K562 (cell line): ENCODE results near the gene STC2. TPM values are rescaled to one million over a fixed set of nuclear protein-coding genes. Genes with fewer than 3 reads are reported as not detected.

Experiments used
- ATF2 ChIP-seq: sonication (generic); formaldehyde crosslinking; IDR thresholded peaks from 2 replicates; pipeline ENCODE4 v1.8.1; 2022; ENCODE audit warnings: missing genetic modification reagents
- CCNT2 ChIP-seq: IDR thresholded peaks from 2 replicates; pipeline ENCODE4 v1.6.1; 2011; ENCODE audit warnings: borderline replicate concordance, low read depth, mild to moderate bottlenecking, moderate library complexity, mixed read lengths, low read length; ENCODE audit not compliant: insufficient read length; ENCODE audit errors: extremely low read depth
- DNMT1 ChIP-seq: fragments of 450-650 bp; IDR thresholded peaks from 2 replicates; pipeline ENCODE4 v1.6.1; 2016; ENCODE audit warnings: antibody characterized with exemption, mild to moderate bottlenecking
- FOXJ3 ChIP-seq: sonication (generic); formaldehyde crosslinking; IDR thresholded peaks from 2 replicates; pipeline ENCODE4 v1.4.0; 2020; ENCODE audit warnings: mild to moderate bottlenecking, missing genetic modification reagents
- MAFK ChIP-seq: IDR thresholded peaks from 2 replicates; pipeline ENCODE4 v1.6.1; 2011; ENCODE audit warnings: low read length, improper control_type of control experiment
- MYBL2 ChIP-seq, 2 experiments: fragments of 450-650 bp in 1 of 2; sonication (generic) in 1 of 2; formaldehyde crosslinking in 1 of 2; IDR thresholded peaks; 2 replicates each; pipeline versions ENCODE4 v1.6.1 to v1.8.1; 2017 to 2022; ENCODE audit warnings: borderline replicate concordance in 1 of 2, inconsistent platforms in 1 of 2, low read depth in 1 of 2, mild to moderate bottlenecking in 1 of 2, missing genetic modification reagents in 1 of 2, moderate library complexity in 1 of 2
- NCOA2 ChIP-seq, 2 experiments: fragments of 450-650 bp; IDR thresholded peaks; 2 replicates each; pipeline ENCODE4 v1.6.1; 2018; ENCODE audit warnings: mild to moderate bottlenecking in 2 of 2, moderate library complexity in 1 of 2; ENCODE audit not compliant: partially characterized antibody in 2 of 2
- PHF8 ChIP-seq: fragments of 200-600 bp; sonication (generic); IDR thresholded peaks from 2 replicates; pipeline ENCODE4 v1.6.1; 2012; ENCODE audit warnings: mixed run types, mild to moderate bottlenecking, inconsistent platforms, low read length, moderate library complexity, borderline replicate concordance
- POLR2AphosphoS2 ChIP-seq: IDR thresholded peaks from 2 replicates; pipeline ENCODE4 v1.6.1; 2012; ENCODE audit warnings: low read length, improper control_type of control experiment
- TEAD4 ChIP-seq, 2 experiments: sonication (generic) in 1 of 2; formaldehyde crosslinking in 1 of 2; IDR thresholded peaks; 2 replicates each; pipeline versions ENCODE4 v1.6.1 to v1.8.0; 2012 to 2022; ENCODE audit warnings: borderline replicate concordance in 1 of 2, inconsistent platforms in 1 of 2, low read length in 1 of 2, mild to moderate bottlenecking in 1 of 2, missing genetic modification reagents in 1 of 2
- TRIM25 ChIP-seq: fragments of 450-650 bp; IDR thresholded peaks from 2 replicates; pipeline ENCODE4 v1.7.0; 2016; ENCODE audit warnings: borderline replicate concordance
- ZNF133 ChIP-seq: fragments of 250-450 bp; sonication (Bioruptor Pico); IDR thresholded peaks from 2 replicates; pipeline ENCODE4 v1.4.0; 2020; ENCODE audit warnings: mild to moderate bottlenecking
- polyA plus RNA-seq, 8 experiments: library from polyadenylated mRNA; depleted of rRNA in 4 of 8; stranded (reverse) in 5 of 8; unstranded in 3 of 8; fragments of >200 nt; fragmentation: Nextera tagmentation in 2 of 8; fragmentation: Illumina TruSeq in 1 of 8; extraction: Ambion mirVana in 2 of 8; extraction: Trizol in 1 of 8; gene quantifications; 2 replicates each; pipeline versions ENCODE4 v1.2.1 to v1.2.3, GENCODE V29; 2011 to 2014; ENCODE audit warnings: inconsistent platforms in 1 of 8, missing spikeins in 1 of 8
- total RNA-seq, 7 experiments: library from RNA; depleted of rRNA in 6 of 7; stranded (reverse); fragments of >200 nt in 6 of 7; fragmentation: Illumina TruSeq in 2 of 7; extraction: Trizol in 2 of 7; gene quantifications; 2 replicates each; pipeline versions ENCODE4 v1.2.1 to v1.2.3, GENCODE V29; 2011 to 2021; ENCODE audit warnings: low replicate concordance in 1 of 7
- TF ChIP-seq, protein P1 (sequence below): sonication (generic); formaldehyde crosslinking; IDR thresholded peaks from 2 replicates; pipeline ENCODE4 v1.8.0; 2022; ENCODE audit warnings: mild to moderate bottlenecking, missing genetic modification reagents
- TF ChIP-seq, protein P2 (sequence below): fragments of 250-450 bp; sonication (Bioruptor Pico); IDR thresholded peaks from 2 replicates; pipeline ENCODE4 v1.5.0; 2021; ENCODE audit warnings: mild to moderate bottlenecking, borderline replicate concordance

The STC2 gene
- total and polyA plus RNA-seq, 9 of the 15 experiments (the other 6 are each of a cell fraction or from before 2014, with no cell fraction given), result 0.62 to 31.7 (median 7.4) TPM

DNA sequence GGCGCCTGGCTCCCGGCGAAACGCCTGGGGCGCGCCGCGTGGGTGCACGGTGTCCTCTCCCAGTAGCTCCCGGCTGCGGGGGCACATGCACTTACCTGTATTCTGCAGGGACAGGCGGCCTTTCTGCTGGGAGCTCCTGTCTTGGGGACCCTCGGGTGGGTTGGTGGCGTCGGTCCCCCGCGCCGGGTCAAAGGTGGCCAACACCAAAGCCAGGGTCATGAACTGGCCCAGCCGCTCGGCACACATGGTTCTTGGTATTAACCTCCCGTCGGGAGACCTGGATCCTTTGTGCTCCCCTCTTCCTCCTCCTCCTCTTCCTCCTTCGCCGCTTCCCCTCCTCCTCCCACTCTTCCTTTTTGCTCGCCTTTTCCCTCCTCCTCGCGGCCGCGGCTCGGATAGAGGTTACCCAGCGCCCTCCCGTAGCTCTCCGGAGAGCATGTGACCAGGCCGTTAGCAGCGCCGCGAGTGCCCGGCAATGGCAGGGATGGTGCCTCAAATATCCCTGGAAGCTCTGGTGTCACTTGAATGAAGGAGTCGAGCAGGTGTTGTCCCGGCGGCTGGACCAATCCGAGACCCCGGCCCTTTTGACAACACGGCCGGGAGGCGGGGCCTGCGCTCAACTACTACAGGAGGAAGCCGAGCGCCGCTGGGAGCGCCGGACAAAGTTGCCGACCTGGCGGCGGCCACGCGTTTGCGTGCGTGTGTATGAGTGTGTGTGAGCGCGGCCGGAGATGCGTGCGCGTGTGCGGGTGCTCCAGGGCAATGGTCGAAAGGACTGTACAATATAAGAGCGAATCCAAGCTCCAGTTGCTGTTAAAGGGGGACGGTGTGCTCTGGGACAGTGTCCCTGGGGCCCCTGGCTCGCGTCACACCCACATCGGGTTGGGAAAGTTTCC is at the start of gene STC2 (continued):
- TF ChIP-seq ZNF133, result no peak
- no peak for TF ChIP-seq DNMT1
- no peak for TF ChIP-seq ATF2 (CRISPR knock-in tag)
- TF ChIP-seq FOXJ3 (CRISPR knock-in tag), result no peak
- TF ChIP-seq CCNT2, result peak; percentile 36
- TF ChIP-seq POLR2AphosphoS2, result no peak
- TF ChIP-seq, protein P1, sequence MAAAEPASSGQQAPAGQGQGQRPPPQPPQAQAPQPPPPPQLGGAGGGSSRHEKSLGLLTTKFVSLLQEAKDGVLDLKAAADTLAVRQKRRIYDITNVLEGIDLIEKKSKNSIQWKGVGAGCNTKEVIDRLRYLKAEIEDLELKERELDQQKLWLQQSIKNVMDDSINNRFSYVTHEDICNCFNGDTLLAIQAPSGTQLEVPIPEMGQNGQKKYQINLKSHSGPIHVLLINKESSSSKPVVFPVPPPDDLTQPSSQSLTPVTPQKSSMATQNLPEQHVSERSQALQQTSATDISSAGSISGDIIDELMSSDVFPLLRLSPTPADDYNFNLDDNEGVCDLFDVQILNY (CRISPR knock-in tag), result no peak
- TF ChIP-seq MAFK, result no peak
- TF ChIP-seq, protein P2, sequence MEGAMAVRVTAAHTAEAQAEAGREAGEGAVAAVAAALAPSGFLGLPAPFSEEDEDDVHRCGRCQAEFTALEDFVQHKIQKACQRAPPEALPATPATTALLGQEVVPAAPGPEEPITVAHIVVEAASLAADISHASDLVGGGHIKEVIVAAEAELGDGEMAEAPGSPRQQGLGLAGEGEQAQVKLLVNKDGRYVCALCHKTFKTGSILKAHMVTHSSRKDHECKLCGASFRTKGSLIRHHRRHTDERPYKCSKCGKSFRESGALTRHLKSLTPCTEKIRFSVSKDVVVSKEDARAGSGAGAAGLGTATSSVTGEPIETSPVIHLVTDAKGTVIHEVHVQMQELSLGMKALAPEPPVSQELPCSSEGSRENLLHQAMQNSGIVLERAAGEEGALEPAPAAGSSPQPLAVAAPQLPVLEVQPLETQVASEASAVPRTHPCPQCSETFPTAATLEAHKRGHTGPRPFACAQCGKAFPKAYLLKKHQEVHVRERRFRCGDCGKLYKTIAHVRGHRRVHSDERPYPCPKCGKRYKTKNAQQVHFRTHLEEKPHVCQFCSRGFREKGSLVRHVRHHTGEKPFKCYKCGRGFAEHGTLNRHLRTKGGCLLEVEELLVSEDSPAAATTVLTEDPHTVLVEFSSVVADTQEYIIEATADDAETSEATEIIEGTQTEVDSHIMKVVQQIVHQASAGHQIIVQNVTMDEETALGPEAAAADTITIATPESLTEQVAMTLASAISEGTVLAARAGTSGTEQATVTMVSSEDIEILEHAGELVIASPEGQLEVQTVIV (CRISPR knock-in tag), result no peak
- no peak for TF ChIP-seq NCOA2 (IDR thresholded peaks at IDR 0.05; ENCODE audit: partially characterized antibody in 2 of 2)
- no peak for TF ChIP-seq TEAD4 (IDR thresholded peaks at IDR 0.05; ENCODE audit: low read length)
- TF ChIP-seq TEAD4 (CRISPR knock-in tag; IDR thresholded peaks at IDR 0.05; ENCODE audit: borderline replicate concordance), result no peak
- no peak for TF ChIP-seq TRIM25
- no peak for TF ChIP-seq MYBL2 (IDR thresholded peaks at IDR 0.05; ENCODE audit: low read depth)
- no peak for TF ChIP-seq MYBL2 (CRISPR knock-in tag; IDR thresholded peaks at IDR 0.05; ENCODE audit: borderline replicate concordance)
- peak; percentile 37; the same call in 1 of the 2 replicates for TF ChIP-seq PHF8
